Testis (tissue), 2 donors: ENCODE measurements around the gene TRAPPC12.

Experiments used
- POLR2A ChIP-seq: fragments of 450-650 bp; IDR thresholded peaks from one replicate; pipeline ENCODE4 v1.6.1; 2017; ENCODE audit warnings: antibody characterized with exemption, mild to moderate bottlenecking, moderate library complexity
- TF ChIP-seq, protein P1 (sequence below), 3 experiments: fragments of 450-650 bp in 2 of 3; fragments of 200-600 bp in 1 of 3; sonication (generic) in 1 of 3; IDR thresholded peaks; one replicate each; pipeline ENCODE4 v1.5.1; 2016 to 2019; ENCODE audit warnings: antibody characterized with exemption in 3 of 3, mild to moderate bottlenecking in 2 of 3, moderate library complexity in 1 of 3

- TF ChIP-seq, protein P1, sequence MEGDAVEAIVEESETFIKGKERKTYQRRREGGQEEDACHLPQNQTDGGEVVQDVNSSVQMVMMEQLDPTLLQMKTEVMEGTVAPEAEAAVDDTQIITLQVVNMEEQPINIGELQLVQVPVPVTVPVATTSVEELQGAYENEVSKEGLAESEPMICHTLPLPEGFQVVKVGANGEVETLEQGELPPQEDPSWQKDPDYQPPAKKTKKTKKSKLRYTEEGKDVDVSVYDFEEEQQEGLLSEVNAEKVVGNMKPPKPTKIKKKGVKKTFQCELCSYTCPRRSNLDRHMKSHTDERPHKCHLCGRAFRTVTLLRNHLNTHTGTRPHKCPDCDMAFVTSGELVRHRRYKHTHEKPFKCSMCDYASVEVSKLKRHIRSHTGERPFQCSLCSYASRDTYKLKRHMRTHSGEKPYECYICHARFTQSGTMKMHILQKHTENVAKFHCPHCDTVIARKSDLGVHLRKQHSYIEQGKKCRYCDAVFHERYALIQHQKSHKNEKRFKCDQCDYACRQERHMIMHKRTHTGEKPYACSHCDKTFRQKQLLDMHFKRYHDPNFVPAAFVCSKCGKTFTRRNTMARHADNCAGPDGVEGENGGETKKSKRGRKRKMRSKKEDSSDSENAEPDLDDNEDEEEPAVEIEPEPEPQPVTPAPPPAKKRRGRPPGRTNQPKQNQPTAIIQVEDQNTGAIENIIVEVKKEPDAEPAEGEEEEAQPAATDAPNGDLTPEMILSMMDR (IDR thresholded peaks at IDR 0.05): no peak
- TF ChIP-seq POLR2A: no peak
Measured at GRCh38 chr2:3489764-3490115, 110.2 kb downstream of the TRAPPC12 start.
